PC-3 (cell line): ENCODE results near the gene UCN3. TPM values are rescaled to one million over a fixed set of nuclear protein-coding genes. Genes with fewer than 3 reads are reported as not detected.

ENCODE experiments used
- ATAC-seq: fragments of 200-7000 bp; cut with Tn5 transposase; 2 replicates; pipeline ENCODE4 v1.9.1; 2020; ENCODE audit warnings: mild to moderate bottlenecking, moderate library complexity
- BruUV-seq: library from RNA; stranded (reverse); fragments of 400-500 nt; replicated peaks from 2 replicates; lab custom pipeline; 2021; lab: Mats Ljungman, UMichigan
- CTCF ChIA-PET: fragments of 300-600 bp; sonication (Branson Sonifier 250); formaldehyde crosslinking; loops from one replicate; lab custom pipeline; 2022; ENCODE audit warnings: antibody characterized with exemption; lab: Charles Lee
- POLR2A ChIA-PET: fragments of 300-600 bp; sonication (Branson Sonifier 250); formaldehyde crosslinking; loops from one replicate; lab custom pipeline; 2022; ENCODE audit warnings: antibody characterized with exemption; ENCODE audit not compliant: unreplicated experiment; lab: Charles Lee
- DNase-seq: peaks from one replicate; pipeline ENCODE4 v3.0.0-alpha.2; 2015
- H2AFZ ChIP-seq: fragments of 300-600 bp; sonication (generic); 2 replicates; pipeline ENCODE4 v1.6.0; 2016; ENCODE audit warnings: antibody characterized with exemption, low read length
- H3F3A ChIP-seq: fragments of 300-600 bp; sonication (generic); one replicate; pipeline ENCODE4 v1.6.0; 2017; ENCODE audit warnings: antibody characterized with exemption, low read length, control low read depth, mild to moderate bottlenecking; ENCODE audit not compliant: unreplicated experiment
- H3K27ac ChIP-seq: fragments of 300-600 bp; sonication (generic); 2 replicates; pipeline ENCODE4 v1.5.1; 2016; ENCODE audit warnings: mild to moderate bottlenecking, low read length
- H3K27me3 ChIP-seq: fragments of 300-600 bp; sonication (generic); 2 replicates; pipeline ENCODE4 v1.6.1; 2016; ENCODE audit warnings: low read length, mixed read lengths
- H3K36me3 ChIP-seq: fragments of 300-600 bp; sonication (generic); 2 replicates; pipeline ENCODE4 v1.6.1; 2016; ENCODE audit warnings: low read depth, mixed run types, low read length, mixed read lengths
- H3K4me1 ChIP-seq: fragments of 300-600 bp; sonication (generic); 2 replicates; pipeline ENCODE4 v1.5.1; 2016; ENCODE audit warnings: low read length; ENCODE audit not compliant: insufficient read depth
- H3K4me2 ChIP-seq: fragments of 300-600 bp; sonication (generic); 2 replicates; pipeline ENCODE4 v1.6.0; 2016; ENCODE audit warnings: low read length
- H3K4me3 ChIP-seq: fragments of 300-600 bp; sonication (generic); 2 replicates; pipeline ENCODE4 v1.5.1; 2016; ENCODE audit warnings: mild to moderate bottlenecking, low read length, mixed read lengths
- H3K79me2 ChIP-seq: fragments of 300-600 bp; sonication (generic); 2 replicates; pipeline ENCODE4 v1.6.1; 2017; ENCODE audit warnings: low read length, mixed read lengths
- H3K9ac ChIP-seq: fragments of 300-600 bp; sonication (generic); 2 replicates; pipeline ENCODE4 v1.6.0; 2016; ENCODE audit warnings: mild to moderate bottlenecking, low read length
- H3K9me2 ChIP-seq: fragments of 300-600 bp; sonication (generic); replicated peaks from 2 replicates; pipeline ENCODE4 v1.6.1; 2016; ENCODE audit warnings: mixed run types, low read length, mixed read lengths
- H3K9me3 ChIP-seq: fragments of 300-600 bp; sonication (generic); 2 replicates; pipeline ENCODE4 v1.6.1; 2016; ENCODE audit warnings: low read length, mixed read lengths
- H4K20me1 ChIP-seq: fragments of 300-600 bp; sonication (generic); 2 replicates; pipeline ENCODE4 v1.6.1; 2016; ENCODE audit warnings: low read length, mixed read lengths
- EZH2 ChIP-seq: fragments of 300-600 bp; sonication (generic); IDR thresholded peaks from one replicate; pipeline ENCODE4 v1.6.1; 2017; ENCODE audit warnings: antibody characterized with exemption, mild to moderate bottlenecking, low read length; ENCODE audit not compliant: unreplicated experiment
- EZH2phosphoT487 ChIP-seq: fragments of 300-600 bp; sonication (generic); IDR thresholded peaks from 2 replicates; pipeline ENCODE4 v1.6.1; 2018; ENCODE audit warnings: mild to moderate bottlenecking, antibody characterized with exemption, low read length, borderline replicate concordance
- intact Hi-C: fragments of 100-400 bp; cut with micrococcal nuclease; formaldehyde crosslinking; loops from 2 replicates; pipeline ENCODE4 v1.9.0; 2023
- total RNA-seq: library from RNA; depleted of rRNA; stranded (reverse); fragments of >200 nt; gene quantifications from 2 replicates; pipeline ENCODE4 v1.2.3, GENCODE V29; 2014
- TF ChIP-seq, protein P1 (sequence below): fragments of 300-600 bp; sonication (generic); conservative IDR thresholded peaks from 2 replicates; pipeline ENCODE4 v1.5.1; 2017; ENCODE audit warnings: antibody characterized with exemption, low read depth, mild to moderate bottlenecking, low read length

The UCN3 gene
- total RNA-seq, 1 experiment from 2014 or later = not detected

- TF ChIP-seq EZH2phosphoT487 (no peak), EZH2 (no peak)
- TF ChIP-seq, protein P1, sequence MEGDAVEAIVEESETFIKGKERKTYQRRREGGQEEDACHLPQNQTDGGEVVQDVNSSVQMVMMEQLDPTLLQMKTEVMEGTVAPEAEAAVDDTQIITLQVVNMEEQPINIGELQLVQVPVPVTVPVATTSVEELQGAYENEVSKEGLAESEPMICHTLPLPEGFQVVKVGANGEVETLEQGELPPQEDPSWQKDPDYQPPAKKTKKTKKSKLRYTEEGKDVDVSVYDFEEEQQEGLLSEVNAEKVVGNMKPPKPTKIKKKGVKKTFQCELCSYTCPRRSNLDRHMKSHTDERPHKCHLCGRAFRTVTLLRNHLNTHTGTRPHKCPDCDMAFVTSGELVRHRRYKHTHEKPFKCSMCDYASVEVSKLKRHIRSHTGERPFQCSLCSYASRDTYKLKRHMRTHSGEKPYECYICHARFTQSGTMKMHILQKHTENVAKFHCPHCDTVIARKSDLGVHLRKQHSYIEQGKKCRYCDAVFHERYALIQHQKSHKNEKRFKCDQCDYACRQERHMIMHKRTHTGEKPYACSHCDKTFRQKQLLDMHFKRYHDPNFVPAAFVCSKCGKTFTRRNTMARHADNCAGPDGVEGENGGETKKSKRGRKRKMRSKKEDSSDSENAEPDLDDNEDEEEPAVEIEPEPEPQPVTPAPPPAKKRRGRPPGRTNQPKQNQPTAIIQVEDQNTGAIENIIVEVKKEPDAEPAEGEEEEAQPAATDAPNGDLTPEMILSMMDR = no peak
- Histone ChIP-seq H3K4me3 (no peak overlapping the region), H3K36me3 (no peaks in the 10 kb centered on the region), H3K4me2 (no peak overlapping the region), H3K4me1 (peaks cover 10% of the 10 kb centered on the region; the same call in 1 of the 2 replicates), H3K9ac (no peak overlapping the region), H3K9me3 (no peaks in the 10 kb centered on the region), H3K27ac (no peak overlapping the region), H3K79me2 (no peaks in the 10 kb centered on the region), H4K20me1 (no peaks in the 10 kb centered on the region), H3K27me3 (no peaks in the 10 kb centered on the region), H2AFZ (no peak overlapping the region), H3K9me2 (no peaks in the 10 kb centered on the region), H3F3A (no peaks in the 10 kb centered on the region)
- BruUV-seq = no TSS peak
- ATAC-seq (no peak), DNase-seq (no peak)
- CTCF ChIA-PET = no interaction called here
- intact Hi-C loops = no loop called here
- POLR2A ChIA-PET = no interaction called here
These were observed 44.9 kb upstream of the UCN3 start for GRCh38 chr10:5319863-5320262.

GRCh38 chr10:5321273-5321672 is 43.5 kb upstream of the UCN3 start:
- no TSS peak for BruUV-seq
- DNase-seq (no peak), ATAC-seq (no peak)
- no peak overlapping the region for H3K4me2 ChIP-seq
- no peaks in the 10 kb centered on the region for H3K79me2 ChIP-seq
- no peaks in the 10 kb centered on the region for H3K27me3 ChIP-seq
- H3K27ac ChIP-seq = no peak overlapping the region
- H3K4me1 ChIP-seq = peaks cover 10% of the 10 kb centered on the region; the same call in 1 of the 2 replicates
- ChIA-PET POLR2A (no interaction called here), CTCF (no interaction called here)
- no peaks in the 10 kb centered on the region for H3F3A ChIP-seq
- H3K36me3 ChIP-seq = no peaks in the 10 kb centered on the region
- H4K20me1 ChIP-seq = no peaks in the 10 kb centered on the region
- no peaks in the 10 kb centered on the region for H3K9me2 ChIP-seq
- TF ChIP-seq EZH2 = no peak
- TF ChIP-seq EZH2phosphoT487 = no peak
- no peak overlapping the region for H3K9ac ChIP-seq
- no peak overlapping the region for H3K4me3 ChIP-seq
- H3K9me3 ChIP-seq = no peaks in the 10 kb centered on the region
- intact Hi-C loops = no loop called here
- no peak overlapping the region for H2AFZ ChIP-seq

- no peaks in the 10 kb centered on the region for H3F3A ChIP-seq
- H3K27me3 ChIP-seq = no peaks in the 10 kb centered on the region
- H3K4me3 ChIP-seq = no peak overlapping the region
- H3K9me3 ChIP-seq = no peaks in the 10 kb centered on the region
- ChIA-PET CTCF (no interaction called here), POLR2A (no interaction called here)
- no peak overlapping the region for H3K9ac ChIP-seq
- H4K20me1 ChIP-seq = no peaks in the 10 kb centered on the region
- no peak overlapping the region for H2AFZ ChIP-seq
- intact Hi-C loops = no loop called here
- H3K4me2 ChIP-seq = no peak overlapping the region
- no peak for TF ChIP-seq EZH2phosphoT487
- TF ChIP-seq EZH2 = no peak
- TF ChIP-seq, protein P1 = no peak
- H3K27ac ChIP-seq = no peak overlapping the region
- no peaks in the 10 kb centered on the region for H3K9me2 ChIP-seq
- BruUV-seq = no TSS peak
- H3K79me2 ChIP-seq = no peaks in the 10 kb centered on the region
- DNase-seq (peak; percentile 5), ATAC-seq (no peak)
- H3K36me3 ChIP-seq = no peaks in the 10 kb centered on the region
- no peaks in the 10 kb centered on the region for H3K4me1 ChIP-seq
These were observed 41.3 kb upstream of the UCN3 start for GRCh38 chr10:5323446-5323845.
